H1 (cell line): ENCODE measurements around the gene ZNF512B. TPM values are rescaled to one million over a fixed set of nuclear protein-coding genes. Genes with fewer than 3 reads are reported as not detected.

Experiments
- CTCF ChIA-PET: fragments of 300-600 bp; sonication (Branson Sonifier 250); formaldehyde crosslinking; loops from one replicate; lab custom pipeline; 2021; ENCODE audit not compliant: partially characterized antibody; lab: Charles Lee
- POLR2A ChIA-PET: fragments of 300-600 bp; sonication (Branson Sonifier 250); formaldehyde crosslinking; loops from one replicate; lab custom pipeline; 2021; ENCODE audit warnings: inconsistent platforms; ENCODE audit not compliant: partially characterized antibody; lab: Charles Lee
- DNase-seq, 2 experiments: peaks; one replicate each; pipeline versions ENCODE4 v3.0.0 to v3.0.0-alpha.2; 2010 to 2022; ENCODE audit warnings: low spot score in 2 of 2, low read depth in 1 of 2, mixed read lengths in 1 of 2
- FAIRE-seq: peaks from 2 replicates; lab custom pipeline; 2011; peaks lifted over from hg19 to GRCh38; lab: Jason Lieb, UNC
- H2AFZ ChIP-seq: 2 replicates; pipeline ENCODE4 v1.8.1; 2012; ENCODE audit warnings: low read length, inconsistent platforms
- H2AK5ac ChIP-seq: 2 replicates; pipeline ENCODE4 v1.6.1; 2013; ENCODE audit warnings: low read depth, low read length
- H2BK120ac ChIP-seq: replicated peaks from 2 replicates; pipeline ENCODE3; 2013; ENCODE audit warnings: low read depth, low read length, inconsistent platforms
- H2BK12ac ChIP-seq: 2 replicates; pipeline ENCODE4 v1.6.1; 2013; ENCODE audit warnings: low read depth, low read length
- H2BK15ac ChIP-seq: 2 replicates; pipeline ENCODE4 v1.6.1; 2013; ENCODE audit warnings: low read length
- H2BK20ac ChIP-seq: 2 replicates; pipeline ENCODE4 v1.6.1; 2013; ENCODE audit warnings: low read length
- H2BK5ac ChIP-seq: 2 replicates; pipeline ENCODE4 v1.6.1; 2013; ENCODE audit warnings: low read depth, low read length
- H3K14ac ChIP-seq: 2 replicates; pipeline ENCODE4 v1.6.1; 2013; ENCODE audit warnings: inconsistent platforms; ENCODE audit not compliant: insufficient read length
- H3K18ac ChIP-seq: 2 replicates; pipeline ENCODE4 v1.6.1; 2013; ENCODE audit warnings: low read length; ENCODE audit errors: extremely low read depth
- H3K23ac ChIP-seq: 2 replicates; pipeline ENCODE4 v1.6.1; 2013; ENCODE audit warnings: inconsistent platforms; ENCODE audit not compliant: insufficient read length
- H3K23me2 ChIP-seq: 2 replicates; pipeline ENCODE4 v1.6.1; 2013; ENCODE audit warnings: low read depth, low read length
- H3K27ac ChIP-seq: 2 replicates; pipeline ENCODE4 v1.6.1; 2011; ENCODE audit warnings: low read depth, low read length, inconsistent platforms
- H3K27me3 ChIP-seq, 4 experiments: replicated peaks in 1 of 4; 1 replicate in 1 of 4; 2 replicates in 3 of 4; pipeline versions ENCODE4 v1.6.1 to v1.8.1; 2011 to 2013; ENCODE audit warnings: low read length in 3 of 4, mild to moderate bottlenecking in 3 of 4, inconsistent platforms in 2 of 4, mixed read lengths in 2 of 4, moderate library complexity in 1 of 4; ENCODE audit not compliant: control insufficient read depth in 3 of 4, insufficient read depth in 3 of 4; ENCODE audit errors: extremely low read depth in 1 of 4
- H3K36me3 ChIP-seq, 4 experiments: 2 replicates each; pipeline versions ENCODE4 v1.6.1 to v1.8.1; 2011 to 2013; ENCODE audit warnings: mild to moderate bottlenecking in 4 of 4, low read length in 3 of 4, moderate library complexity in 2 of 4, control low read depth in 1 of 4, inconsistent platforms in 1 of 4; ENCODE audit not compliant: insufficient read depth in 4 of 4, control insufficient read depth in 2 of 4
- H3K4ac ChIP-seq: replicated peaks from 2 replicates; pipeline ENCODE3; 2013; ENCODE audit warnings: low read length, low read depth, mixed read lengths, inconsistent platforms; ENCODE audit not compliant: insufficient read length
- H3K4me1 ChIP-seq, 4 experiments: replicated peaks in 1 of 4; 1 replicate in 1 of 4; 2 replicates in 3 of 4; pipeline versions ENCODE4 v1.6.1 to v1.8.1; 2011 to 2013; ENCODE audit warnings: low read length in 3 of 4, inconsistent platforms in 2 of 4, mixed read lengths in 1 of 4; ENCODE audit not compliant: insufficient read depth in 4 of 4, control insufficient read depth in 3 of 4
- H3K4me2 ChIP-seq, 2 experiments: 2 replicates each; pipeline versions ENCODE4 v1.6.1 to v1.8.1; 2011 to 2013; ENCODE audit warnings: low read depth in 2 of 2, low read length in 2 of 2, control low read depth in 1 of 2, inconsistent platforms in 1 of 2, mild to moderate bottlenecking in 1 of 2; ENCODE audit not compliant: insufficient read depth in 1 of 2
- H3K4me3 ChIP-seq, 4 experiments: fragments of 200-600, 300-600 bp in 1 of 4; sonication (generic), shearing (Covaris generic), sonication (Bioruptor Twin) in 1 of 4; 2 replicates each; pipeline versions ENCODE4 v1.5.1 to v1.8.1; 2011 to 2016; ENCODE audit warnings: low read length in 4 of 4, low read depth in 3 of 4, control low read depth in 2 of 4, inconsistent platforms in 2 of 4, mild to moderate bottlenecking in 2 of 4, mixed read lengths in 1 of 4, moderate library complexity in 1 of 4; ENCODE audit not compliant: insufficient read depth in 2 of 4; ENCODE audit errors: extremely low read depth in 1 of 4
- H3K56ac ChIP-seq: replicated peaks from 2 replicates; pipeline ENCODE3; 2013; ENCODE audit warnings: low read depth, mild to moderate bottlenecking, mixed read lengths, low read length, inconsistent platforms; ENCODE audit not compliant: insufficient read length
- H3K79me1 ChIP-seq: 2 replicates; pipeline ENCODE4 v1.6.1; 2013; ENCODE audit warnings: low read depth, low read length, control low read depth
- H3K79me2 ChIP-seq, 2 experiments: 2 replicates each; pipeline versions ENCODE4 v1.6.1 to v1.8.1; 2012 to 2013; ENCODE audit warnings: low read length in 2 of 2, mild to moderate bottlenecking in 2 of 2, inconsistent platforms in 1 of 2; ENCODE audit not compliant: insufficient read depth in 2 of 2, control insufficient read depth in 1 of 2
- H3K9ac ChIP-seq, 4 experiments: replicated peaks in 1 of 4; 1 replicate in 1 of 4; 2 replicates in 3 of 4; pipeline versions ENCODE4 v1.6.1 to v1.8.1; 2011 to 2013; ENCODE audit warnings: low read depth in 3 of 4, low read length in 3 of 4, control low read depth in 2 of 4, mild to moderate bottlenecking in 2 of 4, moderate library complexity in 2 of 4, inconsistent platforms in 1 of 4; ENCODE audit errors: extremely low read depth in 1 of 4
- H3K9me3 ChIP-seq, 2 experiments: 2 replicates each; pipeline versions ENCODE4 v1.6.1 to v1.8.1; 2012 to 2013; ENCODE audit warnings: mild to moderate bottlenecking in 2 of 2, moderate library complexity in 2 of 2, control low read depth in 1 of 2, inconsistent platforms in 1 of 2, low read depth in 1 of 2, low read length in 1 of 2, mixed read lengths in 1 of 2; ENCODE audit not compliant: insufficient read depth in 2 of 2
- H4K20me1 ChIP-seq, 2 experiments: replicated peaks in 1 of 2; 2 replicates each; pipeline versions ENCODE3 to v1.8.1; 2011 to 2013; ENCODE audit warnings: inconsistent platforms in 2 of 2, low read length in 2 of 2, mild to moderate bottlenecking in 1 of 2; ENCODE audit not compliant: insufficient read depth in 2 of 2, control insufficient read depth in 1 of 2
- H4K5ac ChIP-seq: 2 replicates; pipeline ENCODE4 v1.6.1; 2013; ENCODE audit warnings: low read length, low read depth, mixed read lengths, inconsistent platforms; ENCODE audit not compliant: insufficient read length
- H4K8ac ChIP-seq: 2 replicates; pipeline ENCODE4 v1.8.0; 2013; ENCODE audit warnings: mild to moderate bottlenecking, moderate library complexity, low read length, inconsistent platforms; ENCODE audit not compliant: insufficient read depth; ENCODE audit errors: extremely low read depth
- H4K91ac ChIP-seq: replicated peaks from 2 replicates; pipeline ENCODE3; 2013; ENCODE audit warnings: low read length, mixed read lengths, inconsistent platforms; ENCODE audit not compliant: insufficient read length
- EZH2 ChIP-seq: fragments of 200-600 bp; sonication (generic); IDR thresholded peaks from 2 replicates; pipeline ENCODE4 v1.7.1; 2012; ENCODE audit warnings: low read depth, mild to moderate bottlenecking, moderate library complexity, low read length, inconsistent platforms; ENCODE audit not compliant: severe bottlenecking
- HDAC6 ChIP-seq: IDR thresholded peaks from one replicate; pipeline ENCODE4 v1.7.1; 2012; ENCODE audit warnings: low read depth, mild to moderate bottlenecking, inconsistent platforms, low read length, moderate library complexity
- JUN ChIP-seq: IDR thresholded peaks from 2 replicates; pipeline ENCODE4 v1.6.1; 2011; ENCODE audit warnings: low read depth, mild to moderate bottlenecking, improper control_type of control experiment, low read length
- JUND ChIP-seq: IDR thresholded peaks from 2 replicates; pipeline ENCODE4 v1.6.1; 2011; ENCODE audit warnings: mild to moderate bottlenecking, improper control_type of control experiment, low read length
- MAFK ChIP-seq: IDR thresholded peaks from 2 replicates; pipeline ENCODE4 v1.6.1; 2012; ENCODE audit warnings: low read depth, mild to moderate bottlenecking, improper control_type of control experiment, low read length
- NRF1 ChIP-seq: IDR thresholded peaks from 2 replicates; pipeline ENCODE4 v1.6.1; 2011; ENCODE audit warnings: mild to moderate bottlenecking, low read depth, low read length, improper control_type of control experiment
- POLR2A ChIP-seq, 2 experiments: IDR thresholded peaks; 1 replicate in 1 of 2; 2 replicates in 1 of 2; pipeline ENCODE4 v1.6.1; 2011; ENCODE audit warnings: low read depth in 2 of 2, low read length in 2 of 2, mild to moderate bottlenecking in 2 of 2; ENCODE audit errors: control extremely low read depth in 1 of 2
- POLR2AphosphoS5 ChIP-seq: IDR thresholded peaks from 2 replicates; pipeline ENCODE4 v1.6.1; 2011; ENCODE audit warnings: low read depth, low read length
- RAD21 ChIP-seq, 2 experiments: IDR thresholded peaks in 1 of 2; conservative IDR thresholded peaks in 1 of 2; 2 replicates each; pipeline ENCODE4 v1.6.1; 2011; ENCODE audit warnings: low read depth in 2 of 2, low read length in 2 of 2, improper control_type of control experiment in 1 of 2, inconsistent platforms in 1 of 2, mild to moderate bottlenecking in 1 of 2, moderate library complexity in 1 of 2
- SIRT6 ChIP-seq: IDR thresholded peaks from one replicate; pipeline ENCODE4 v1.7.1; 2012; ENCODE audit warnings: low read length, inconsistent platforms
- SP4 ChIP-seq: IDR thresholded peaks from 2 replicates; pipeline ENCODE4 v1.6.1; 2012; ENCODE audit warnings: low read length, inconsistent platforms
- TCF12 ChIP-seq: IDR thresholded peaks from 2 replicates; pipeline ENCODE4 v1.6.1; 2011; ENCODE audit warnings: low read depth, mild to moderate bottlenecking, low read length
- YY1 ChIP-seq: IDR thresholded peaks from 2 replicates; pipeline ENCODE4 v1.6.1; 2011; ENCODE audit warnings: low read depth, mild to moderate bottlenecking, low read length
- ZNF274 ChIP-seq: IDR thresholded peaks from 2 replicates; pipeline ENCODE4 v1.7.0; 2012; ENCODE audit warnings: low read length, borderline replicate concordance; ENCODE audit errors: extremely low read depth
- WGBS, 2 experiments: shearing (Covaris generic) in 1 of 2; methylation state at CpG; one replicate each; pipeline versions ENCODE4 v1.1.6 to v1.1.7; 2013 to 2015; ENCODE audit warnings: low lambda C conversion rate in 2 of 2, mixed read lengths in 2 of 2, inconsistent platforms in 1 of 2, low coverage in 1 of 2, missing lambda C conversion rate in 1 of 2; ENCODE audit not compliant: insufficient replicate concordance in 2 of 2, insufficient coverage in 1 of 2, insufficient read length in 1 of 2; ENCODE audit errors: extremely low coverage in 1 of 2, missing lambda C conversion rate in 1 of 2; 5-methylcytosine and 5-hydroxymethylcytosine counted together
- polyA plus RNA-seq, 7 experiments: library from polyadenylated mRNA; depleted of rRNA in 3 of 7; stranded (reverse) in 5 of 7; unstranded in 2 of 7; fragments of >200 nt in 5 of 7; fragments of 200-250 nt in 2 of 7; gene quantifications; 1 replicate in 5 of 7; 2 replicates in 1 of 7; 4 replicates in 1 of 7; pipeline versions ENCODE4 v1.2.1 to v1.2.3, GENCODE V29; 2011 to 2013; ENCODE audit warnings: missing spikeins in 2 of 7, mixed read lengths in 2 of 7
- total RNA-seq: library from RNA; stranded (reverse); fragmentation: NEBNext Ultra II Directional; extraction: Animal tissue kit (Norgen Biotek cat#: 25700); gene quantifications from 2 replicates; pipeline ENCODE4 v1.2.1, GENCODE V29; 2021

ZNF512B gene
- total and polyA plus RNA-seq, 2 of the 8 experiments (the other 6 are each of a cell fraction or from before 2014, with no cell fraction given): 7.3 to 26.6 TPM

GRCh38 chr20:63908008-63908682 is 61.6 kb downstream of the ZNF512B start:
- no peak overlapping the region for H2BK15ac ChIP-seq
- POLR2A ChIA-PET: interaction anchor here (1.0 to 1.4 kb wide), 3 partner anchors 16 to 46 kb away, joined by 3 read pairs; no protein-coding TSS in a partner anchor
- peaks cover 0 to 39% of the 10 kb centered on the region in 2 experiments; a peak in 2 of 4 replicates for H3K79me2 ChIP-seq
- H2BK120ac ChIP-seq: no peak overlapping the region
- FAIRE-seq (no peak), DNase-seq (no peak)
- H4K5ac ChIP-seq: no peak overlapping the region
- CTCF ChIA-PET: interaction anchor here (1.0 to 6.0 kb wide), 7 partner anchors 13 to 132 kb away, joined by 3 to 34 read pairs (median 3); partner anchors contain the start of gene PRPF6
- H3K56ac ChIP-seq: no peak overlapping the region
- no peaks in the 10 kb centered on the region for H3K23me2 ChIP-seq
- H3K27ac ChIP-seq: no peak overlapping the region
- H3K9me3 ChIP-seq: no peaks in the 10 kb centered on the region
- no peak overlapping the region for H2BK20ac ChIP-seq
- no peaks in the 10 kb centered on the region; a peak in 2 of 7 replicates for H3K4me1 ChIP-seq
- no peak overlapping the region for H2AK5ac ChIP-seq
- no peak overlapping the region for H3K23ac ChIP-seq
- no peak overlapping the region for H2BK5ac ChIP-seq
- no peak overlapping the region for H2AFZ ChIP-seq
- no peak overlapping the region for H3K18ac ChIP-seq
- H3K36me3 ChIP-seq: no peaks in the 10 kb centered on the region
- H3K4ac ChIP-seq: no peak overlapping the region
- H3K14ac ChIP-seq: no peak overlapping the region
- H4K20me1 ChIP-seq: peaks cover 0 to 9% of the 10 kb centered on the region in 2 experiments
- WGBS, 2 experiments: 95% methylated on average over 16 of the region's 16 CpGs; no CpG with 5 or more reads in 1 of the 2 experiments
- no peak overlapping the region for H4K91ac ChIP-seq
- H4K8ac ChIP-seq: no peak overlapping the region
- H3K9ac ChIP-seq: no peak overlapping the region
- no peaks in the 10 kb centered on the region for H3K27me3 ChIP-seq
- H3K4me2 ChIP-seq: no peak overlapping the region
- H3K79me1 ChIP-seq: peaks cover 10% of the 10 kb centered on the region
- H2BK12ac ChIP-seq: no peak overlapping the region
- no peak overlapping the region for H3K4me3 ChIP-seq
- no peak for TF ChIP-seq SP4
- TF ChIP-seq RAD21 (IDR thresholded peaks at IDR 0.05 in 1 of 2, conservative IDR thresholded peaks at IDR 0.05 in 1 of 2; ENCODE audit: low read depth in 2 of 2, low read length in 2 of 2): no peak
- TF ChIP-seq TCF12: no peak
- TF ChIP-seq POLR2AphosphoS5: no peak
- TF ChIP-seq HDAC6: no peak
- no peak for TF ChIP-seq NRF1
- no peak for TF ChIP-seq MAFK
- no peak for TF ChIP-seq YY1
- TF ChIP-seq SIRT6: no peak
- no peak for TF ChIP-seq ZNF274
- no peak for TF ChIP-seq POLR2A (IDR thresholded peaks at IDR 0.05; ENCODE audit: control extremely low read depth in 1 of 2, low read depth in 2 of 2, low read length in 2 of 2)
- no peak for TF ChIP-seq JUND
- no peak for TF ChIP-seq EZH2
- TF ChIP-seq JUN: no peak
